SKM-1 treated with dmso at 0.1 percent for 144 hours (cell line): ENCODE data around the gene ACOT7.
"Not testable (repeated sequence)": the region's sequence is repeated elsewhere in the genome, so short reads cannot be mapped to it uniquely, and the experiment has no call there.

ENCODE experiments used
- DNase-seq: peaks from one replicate; lab custom pipeline; 2025; ENCODE audit not compliant: unreplicated experiment; lab: John Stamatoyannopoulos, UW

ACOT7 gene

GRCh38 chr1:6239950-6240768, 153.4 kb downstream of the ACOT7 start:
- no peak for DNase-seq

GRCh38 chr1:6239213-6239752, 154.3 kb downstream of the ACOT7 start:
- DNase-seq, result no peak

GRCh38 chr1:6237093-6237492, 156.5 kb downstream of the ACOT7 start:
- no peak for DNase-seq

- no peak for DNase-seq
These were observed 158.3 kb downstream of the ACOT7 start for GRCh38 chr1:6235296-6235677.

- DNase-seq, result no peak
These were observed 158.9 kb downstream of the ACOT7 start for GRCh38 chr1:6234502-6235295.

GRCh38 chr1:6233376-6233775, 160.2 kb downstream of the ACOT7 start:
- DNase-seq, result no peak

- no peak for DNase-seq
These were observed 167.9 kb downstream of the ACOT7 start for GRCh38 chr1:6225651-6226050.

- DNase-seq, result no peak
These were observed 168.8 kb downstream of the ACOT7 start for GRCh38 chr1:6224718-6225117.

GRCh38 chr1:6223617-6224016, 169.9 kb downstream of the ACOT7 start:
- DNase-seq, result no peak

GRCh38 chr1:6222636-6223035, 170.9 kb downstream of the ACOT7 start:
- DNase-seq, result no peak

- no peak for DNase-seq
These were observed 172.3 kb downstream of the ACOT7 start for GRCh38 chr1:6221210-6221784.

- DNase-seq, result no peak
These were observed 173.3 kb downstream of the ACOT7 start for GRCh38 chr1:6220236-6220635.

GRCh38 chr1:6219641-6220040, 173.9 kb downstream of the ACOT7 start:
- not testable (repeated sequence) for DNase-seq

GRCh38 chr1:6218375-6219164, 175.0 kb downstream of the ACOT7 start:
- DNase-seq, result no peak
